Left cardiac atrium (tissue), 4 donors: ENCODE data around the gene FAM24A. TPM values are rescaled to one million over a fixed set of nuclear protein-coding genes. Genes with fewer than 3 reads are reported as not detected.

Experiments
- ATAC-seq, 2 donors: fragments of 200-7000 bp; cut with Tn5 transposase; one replicate each; pipeline ENCODE4 v1.9.1; 2020; ENCODE audit warnings: mild to moderate bottlenecking in 2 of 2, moderate library complexity in 2 of 2
- DNase-seq: peaks from one replicate; pipeline ENCODE4 v3.0.0-alpha.2; 2020
- intact Hi-C, 2 donors: fragments of 100-400 bp; cut with DNase I; formaldehyde crosslinking; loops; one replicate each; pipeline versions ENCODE4 v1.14.1 to v1.15.1; 2022 to 2023
- total RNA-seq, 2 donors: library from RNA; stranded (reverse); fragmentation: NEBNext Ultra II Directional; extraction: Animal tissue kit (Norgen Biotek cat#: 25700); gene quantifications; one replicate each; pipeline ENCODE4 v1.2.1, GENCODE V29; 2021
- donor health status: DM: no; HTN: yes; CAD: no.
- donor health status: DM: no; HTN: yes; CAD: no; lungs with severe emphysema.
- donor health status: DM: yes; HTN: yes; CAD: no.
- donor health status: Dilated cardiomyopathy.

The FAM24A gene
- total RNA-seq, 2 donors from 2014 or later = not detected

GRCh38 chr10:122911889-122912484 is 1.6 kb downstream of the FAM24A start:
- DNase-seq = peak; percentile 29
- peak; percentile 70 to 73 for ATAC-seq
- intact Hi-C loops = no loop called here

- ATAC-seq (no peak), DNase-seq (no peak)
- intact Hi-C loops = no loop called here
Observed at GRCh38 chr10:122915700-122916099, 5.3 kb downstream of the FAM24A start.

GRCh38 chr10:122930140-122930539 is 19.7 kb downstream of the FAM24A start:
- ATAC-seq (no peak), DNase-seq (no peak)
- intact Hi-C loops = no loop called here

GRCh38 chr10:122931088-122931906 is 20.9 kb downstream of the FAM24A start:
- intact Hi-C loops = no loop called here
- DNase-seq (no peak), ATAC-seq (no peak)

- intact Hi-C loops = no loop called here
- ATAC-seq (no peak), DNase-seq (no peak)
Observed at GRCh38 chr10:122939133-122939855, 28.9 kb downstream of the FAM24A start.

GRCh38 chr10:122939856-122940543 is 29.6 kb downstream of the FAM24A start:
- DNase-seq (no peak), ATAC-seq (no peak)
- intact Hi-C loops = no loop called here

- ATAC-seq = no peak
- no peak for DNase-seq
- intact Hi-C loops = no loop called here
Observed at GRCh38 chr10:122949296-122949695, 38.9 kb downstream of the FAM24A start.

GRCh38 chr10:122953902-122954730 is 43.7 kb downstream of the FAM24A start, which contains the start of gene C10orf88:
Gene C10orf88, minus strand, starts transcription at chr10:122954227. Its CDS starts 49 bp downstream, at chr10:122954178.
- ATAC-seq (peak; percentile 99), DNase-seq (peak; percentile 98)
- intact Hi-C loops = no loop called here

- peak; percentile 25 for DNase-seq
- no peak for ATAC-seq
- intact Hi-C loops = no loop called here
Observed at GRCh38 chr10:122954731-122955050, 44.3 kb downstream of the FAM24A start.

GRCh38 chr10:122955892-122956291 is 45.5 kb downstream of the FAM24A start:
- intact Hi-C loops = no loop called here
- no peak for ATAC-seq
- DNase-seq = no peak

GRCh38 chr10:122957474-122957873 is 47.1 kb downstream of the FAM24A start:
- intact Hi-C loops = no loop called here

GRCh38 chr10:122962405-122962804 is 52.0 kb downstream of the FAM24A start:
- DNase-seq (no peak), ATAC-seq (no peak)
- intact Hi-C loops = no loop called here

More at GRCh38 chr10:122957474-122957873, 47.1 kb downstream of the FAM24A start:
- ATAC-seq (no peak), DNase-seq (no peak)

Other genes starting within 250 kb of the FAM24A start
- not detected for gene C10orf120, start 210.8 kb upstream of the FAM24A start, total RNA-seq
- gene CUZD1, start 64.8 kb upstream of the FAM24A start, total RNA-seq = under 1 TPM; 0.32 to 0.44 TPM
- gene FAM24B, start 31.0 kb upstream of the FAM24A start, total RNA-seq = 1 to 10 TPM in 1 of 2 donors, under 1 TPM in 1; 0.47 to 1.4 TPM
- gene C10orf88, start 43.6 kb downstream of the FAM24A start, total RNA-seq = 1 to 10 TPM; 5.2 to 7.5 TPM
- gene PSTK, start 69.8 kb downstream of the FAM24A start, total RNA-seq = 1 to 10 TPM; 3.1 to 3.6 TPM
- 10 to 100 TPM; 10.4 to 12.1 TPM for gene IKZF5, start 98.2 kb downstream of the FAM24A start, total RNA-seq
- 10 to 100 TPM; 51.3 to 55.1 TPM for gene ACADSB, start 98.4 kb downstream of the FAM24A start, total RNA-seq
- gene HMX3, start 225.4 kb downstream of the FAM24A start, total RNA-seq = under 1 TPM in 1 of 2 donors, not detected in 1; 0.21 TPM
- gene HMX2, start 237.5 kb downstream of the FAM24A start, total RNA-seq = not detected
- 10 to 100 TPM; 38.0 to 41.3 TPM for gene BUB3, start 243.8 kb downstream of the FAM24A start, total RNA-seq